ENCODE results near the gene KLF8.

DNA sequence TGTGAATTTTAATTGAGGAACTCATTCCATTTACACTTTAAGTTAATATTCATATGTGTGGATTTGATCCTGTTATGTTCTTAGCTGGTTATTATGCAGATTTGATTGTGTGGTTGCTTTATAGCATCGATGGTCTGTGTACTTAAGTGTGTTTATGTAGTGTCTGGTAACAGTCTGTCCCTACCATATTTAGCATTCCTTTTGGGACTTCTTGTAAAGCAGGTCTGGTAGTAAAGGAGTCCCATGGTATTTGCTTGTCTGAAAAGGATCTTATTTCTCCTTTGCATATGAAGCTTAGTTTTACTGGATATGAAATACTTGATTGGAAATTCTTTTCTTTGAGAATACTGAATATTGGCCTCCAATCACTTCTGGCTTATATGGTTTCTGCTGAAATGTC, 76.6 kb downstream of the KLF8 start:
- TF ChIP-seq, protein P1, sequence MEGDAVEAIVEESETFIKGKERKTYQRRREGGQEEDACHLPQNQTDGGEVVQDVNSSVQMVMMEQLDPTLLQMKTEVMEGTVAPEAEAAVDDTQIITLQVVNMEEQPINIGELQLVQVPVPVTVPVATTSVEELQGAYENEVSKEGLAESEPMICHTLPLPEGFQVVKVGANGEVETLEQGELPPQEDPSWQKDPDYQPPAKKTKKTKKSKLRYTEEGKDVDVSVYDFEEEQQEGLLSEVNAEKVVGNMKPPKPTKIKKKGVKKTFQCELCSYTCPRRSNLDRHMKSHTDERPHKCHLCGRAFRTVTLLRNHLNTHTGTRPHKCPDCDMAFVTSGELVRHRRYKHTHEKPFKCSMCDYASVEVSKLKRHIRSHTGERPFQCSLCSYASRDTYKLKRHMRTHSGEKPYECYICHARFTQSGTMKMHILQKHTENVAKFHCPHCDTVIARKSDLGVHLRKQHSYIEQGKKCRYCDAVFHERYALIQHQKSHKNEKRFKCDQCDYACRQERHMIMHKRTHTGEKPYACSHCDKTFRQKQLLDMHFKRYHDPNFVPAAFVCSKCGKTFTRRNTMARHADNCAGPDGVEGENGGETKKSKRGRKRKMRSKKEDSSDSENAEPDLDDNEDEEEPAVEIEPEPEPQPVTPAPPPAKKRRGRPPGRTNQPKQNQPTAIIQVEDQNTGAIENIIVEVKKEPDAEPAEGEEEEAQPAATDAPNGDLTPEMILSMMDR (conservative IDR thresholded peaks at IDR 0.05): no peak
- TF ChIP-seq ZFX (IDR thresholded peaks at IDR 0.05): no peak

Measured in C4-2B (cell line).